GM12864 (cell line): ENCODE data around the gene CFAP99.

Source experiments
- DNase-seq: peaks from one replicate; pipeline ENCODE4 v3.0.0-alpha.2; 2011; ENCODE audit warnings: low read depth
- H3K4me3 ChIP-seq: 2 replicates; pipeline ENCODE4 v1.5.1; 2011; ENCODE audit warnings: mild to moderate bottlenecking, low read depth, low read length, control low read depth
- TF ChIP-seq, protein P1 (sequence below): IDR thresholded peaks from 2 replicates; pipeline ENCODE4 v1.5.1; 2011; ENCODE audit warnings: low read depth, mild to moderate bottlenecking, moderate library complexity, low read length, control low read depth, inconsistent platforms; ENCODE audit errors: missing control alignments

The CFAP99 gene

DNA sequence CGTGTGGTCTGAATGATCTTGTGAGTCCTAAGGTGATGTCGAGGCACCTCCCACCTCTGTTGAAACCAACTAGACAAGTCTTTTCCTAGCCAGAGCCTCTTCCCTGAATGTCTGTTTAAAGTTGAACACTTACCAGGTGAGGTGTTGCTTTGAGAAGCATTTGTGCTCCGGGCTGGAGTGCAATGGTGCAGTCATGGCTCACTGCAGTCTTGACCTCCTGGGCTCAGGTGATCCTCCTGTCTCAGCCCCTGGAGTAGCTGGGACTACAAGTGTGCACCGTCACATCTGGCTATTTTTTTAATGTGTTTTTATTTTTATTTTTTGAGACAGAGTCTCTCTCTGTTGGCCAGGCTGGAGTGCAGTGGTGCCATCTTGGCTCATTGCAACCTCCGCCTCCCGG, 68.2 kb downstream of the CFAP99 start:
- no peak for DNase-seq
- H3K4me3 ChIP-seq: no peak overlapping the region
- TF ChIP-seq, protein P1, sequence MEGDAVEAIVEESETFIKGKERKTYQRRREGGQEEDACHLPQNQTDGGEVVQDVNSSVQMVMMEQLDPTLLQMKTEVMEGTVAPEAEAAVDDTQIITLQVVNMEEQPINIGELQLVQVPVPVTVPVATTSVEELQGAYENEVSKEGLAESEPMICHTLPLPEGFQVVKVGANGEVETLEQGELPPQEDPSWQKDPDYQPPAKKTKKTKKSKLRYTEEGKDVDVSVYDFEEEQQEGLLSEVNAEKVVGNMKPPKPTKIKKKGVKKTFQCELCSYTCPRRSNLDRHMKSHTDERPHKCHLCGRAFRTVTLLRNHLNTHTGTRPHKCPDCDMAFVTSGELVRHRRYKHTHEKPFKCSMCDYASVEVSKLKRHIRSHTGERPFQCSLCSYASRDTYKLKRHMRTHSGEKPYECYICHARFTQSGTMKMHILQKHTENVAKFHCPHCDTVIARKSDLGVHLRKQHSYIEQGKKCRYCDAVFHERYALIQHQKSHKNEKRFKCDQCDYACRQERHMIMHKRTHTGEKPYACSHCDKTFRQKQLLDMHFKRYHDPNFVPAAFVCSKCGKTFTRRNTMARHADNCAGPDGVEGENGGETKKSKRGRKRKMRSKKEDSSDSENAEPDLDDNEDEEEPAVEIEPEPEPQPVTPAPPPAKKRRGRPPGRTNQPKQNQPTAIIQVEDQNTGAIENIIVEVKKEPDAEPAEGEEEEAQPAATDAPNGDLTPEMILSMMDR: no peak

DNA sequence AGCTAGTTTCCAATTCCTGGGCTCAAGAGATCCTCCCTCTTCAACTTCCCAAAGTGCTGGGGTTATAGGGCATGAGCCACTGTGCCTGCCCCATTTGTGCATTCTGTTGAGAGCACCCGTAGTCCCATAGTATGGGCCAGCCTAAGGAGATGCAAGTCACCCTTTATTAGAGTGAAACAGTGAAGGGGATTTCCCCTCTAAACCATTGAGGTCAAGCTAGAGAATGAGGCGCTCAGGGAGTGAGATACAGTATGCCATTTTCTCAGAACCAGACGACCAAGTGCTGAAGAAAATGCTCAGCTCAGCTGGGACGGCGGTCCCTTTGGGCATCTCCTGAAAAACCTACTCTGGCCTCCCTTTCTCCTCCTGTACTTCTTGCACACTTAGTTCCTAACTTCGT, 68.9 kb downstream of the CFAP99 start:
- no peak for DNase-seq
- TF ChIP-seq, protein P1: no peak
- H3K4me3 ChIP-seq: no peak overlapping the region

GRCh38 chr4:2489081-2489805, 70.5 kb downstream of the CFAP99 start:
- TF ChIP-seq, protein P1: no peak
- H3K4me3 ChIP-seq: no peak overlapping the region
- no peak for DNase-seq

GRCh38 chr4:2489841-2490552, 71.2 kb downstream of the CFAP99 start:
- H3K4me3 ChIP-seq: no peak overlapping the region
- no peak for DNase-seq
- TF ChIP-seq, protein P1: no peak

GRCh38 chr4:2492970-2493369, 74.2 kb downstream of the CFAP99 start:
- DNase-seq: no peak
- TF ChIP-seq, protein P1: no peak
- H3K4me3 ChIP-seq: no peak overlapping the region

GRCh38 chr4:2494992-2495391, 76.2 kb downstream of the CFAP99 start:
- H3K4me3 ChIP-seq: no peak overlapping the region
- TF ChIP-seq, protein P1: no peak
- no peak for DNase-seq

DNA sequence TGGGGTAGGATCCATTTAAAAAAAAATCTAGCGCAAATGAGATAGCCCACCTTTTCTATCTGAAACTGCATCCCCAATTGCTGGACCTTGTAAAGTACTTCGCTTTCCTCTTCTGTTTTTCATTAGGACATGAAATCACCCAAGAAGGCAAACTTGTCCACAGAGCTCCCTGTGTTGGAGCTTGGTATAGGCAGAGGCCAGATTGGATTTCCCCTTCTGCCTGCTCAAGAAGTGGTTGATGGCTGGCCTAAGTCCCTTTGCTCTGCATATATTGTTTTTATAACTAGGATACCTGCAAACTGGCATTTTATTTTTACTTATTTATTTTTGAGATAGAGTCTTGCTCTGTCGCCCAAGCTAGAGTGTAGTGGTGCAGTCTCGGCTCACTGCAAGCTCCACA, 78.6 kb downstream of the CFAP99 start:
- TF ChIP-seq, protein P1: no peak
- H3K4me3 ChIP-seq: no peak overlapping the region
- no peak for DNase-seq
